HFF-Myc (cell line): ENCODE measurements around the gene ZSCAN5C.
"Not testable (repeated sequence)": the region's sequence is repeated elsewhere in the genome, so short reads cannot be mapped to it uniquely, and the experiment has no call there.

ENCODE experiments used
- DNase-seq: peaks from one replicate; pipeline ENCODE4 v3.0.0-alpha.2; 2011; ENCODE audit warnings: low read depth; ENCODE audit errors: extremely low read depth
- H3K4me3 ChIP-seq: replicated peaks from 2 replicates; pipeline ENCODE4 v1.5.1; 2011; ENCODE audit warnings: low read depth, mild to moderate bottlenecking, control low read depth, low read length
- TF ChIP-seq, protein P1 (sequence below): IDR thresholded peaks from 2 replicates; pipeline ENCODE4 v1.5.1; 2012; ENCODE audit warnings: mild to moderate bottlenecking, low read depth, low read length, control low read depth; ENCODE audit errors: missing control alignments

The ZSCAN5C gene

DNA sequence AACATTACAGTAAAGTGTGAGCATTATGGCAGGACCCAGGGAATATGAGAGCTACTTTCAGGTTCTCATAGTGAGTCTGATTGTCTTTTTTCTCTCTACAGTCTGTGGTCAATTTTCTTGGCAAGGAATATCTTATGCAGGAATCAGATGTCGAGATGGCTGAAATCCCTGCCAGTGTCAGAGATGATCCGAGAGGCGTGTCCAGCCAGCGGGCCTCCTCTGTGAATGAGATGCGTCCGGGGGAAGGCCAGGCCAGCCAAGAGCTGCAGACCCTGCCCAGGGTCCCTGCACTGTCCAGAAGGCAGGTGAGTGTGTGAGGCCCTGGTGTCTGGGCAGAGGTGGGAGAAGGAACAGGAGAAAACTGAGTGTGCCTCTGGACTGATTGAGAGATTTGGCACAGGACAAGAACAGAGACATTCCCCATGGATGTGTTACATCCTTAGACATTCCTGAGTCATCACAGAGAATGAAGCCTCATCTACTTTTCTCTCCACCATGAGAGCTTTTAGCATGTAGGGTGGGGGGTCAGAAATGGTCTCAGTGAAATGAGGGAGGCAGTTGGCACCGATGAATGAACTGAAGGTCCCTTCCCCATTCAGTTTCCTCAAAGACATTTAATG is 43.2 kb downstream of the ZSCAN5C start:
- no peak overlapping the region for H3K4me3 ChIP-seq
- TF ChIP-seq, protein P1, sequence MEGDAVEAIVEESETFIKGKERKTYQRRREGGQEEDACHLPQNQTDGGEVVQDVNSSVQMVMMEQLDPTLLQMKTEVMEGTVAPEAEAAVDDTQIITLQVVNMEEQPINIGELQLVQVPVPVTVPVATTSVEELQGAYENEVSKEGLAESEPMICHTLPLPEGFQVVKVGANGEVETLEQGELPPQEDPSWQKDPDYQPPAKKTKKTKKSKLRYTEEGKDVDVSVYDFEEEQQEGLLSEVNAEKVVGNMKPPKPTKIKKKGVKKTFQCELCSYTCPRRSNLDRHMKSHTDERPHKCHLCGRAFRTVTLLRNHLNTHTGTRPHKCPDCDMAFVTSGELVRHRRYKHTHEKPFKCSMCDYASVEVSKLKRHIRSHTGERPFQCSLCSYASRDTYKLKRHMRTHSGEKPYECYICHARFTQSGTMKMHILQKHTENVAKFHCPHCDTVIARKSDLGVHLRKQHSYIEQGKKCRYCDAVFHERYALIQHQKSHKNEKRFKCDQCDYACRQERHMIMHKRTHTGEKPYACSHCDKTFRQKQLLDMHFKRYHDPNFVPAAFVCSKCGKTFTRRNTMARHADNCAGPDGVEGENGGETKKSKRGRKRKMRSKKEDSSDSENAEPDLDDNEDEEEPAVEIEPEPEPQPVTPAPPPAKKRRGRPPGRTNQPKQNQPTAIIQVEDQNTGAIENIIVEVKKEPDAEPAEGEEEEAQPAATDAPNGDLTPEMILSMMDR, result no peak

DNA sequence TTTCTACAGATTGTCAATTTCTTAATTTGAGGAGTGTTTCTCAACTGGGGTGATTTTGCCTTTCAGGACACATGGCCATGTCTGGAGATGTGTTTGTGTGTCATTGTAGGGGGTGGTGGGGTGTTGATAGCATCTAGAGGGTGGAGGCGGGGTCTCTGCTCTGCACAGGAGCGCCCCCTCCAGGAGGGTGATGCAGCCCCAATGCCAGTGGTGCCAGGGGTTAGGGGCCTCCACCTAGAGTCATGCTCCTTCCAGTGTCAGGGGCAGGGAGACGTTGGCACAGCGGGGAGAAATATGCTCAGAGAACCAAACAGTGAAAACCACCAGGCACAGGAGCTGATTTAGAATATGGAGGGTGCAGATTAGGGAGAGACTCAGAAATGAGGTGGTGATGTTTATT is 43.7 kb downstream of the ZSCAN5C start:
- DNase-seq, result not testable (repeated sequence)

More for the DNA sequence above, 43.2 kb downstream of the ZSCAN5C start:
- DNase-seq, result no peak

DNA sequence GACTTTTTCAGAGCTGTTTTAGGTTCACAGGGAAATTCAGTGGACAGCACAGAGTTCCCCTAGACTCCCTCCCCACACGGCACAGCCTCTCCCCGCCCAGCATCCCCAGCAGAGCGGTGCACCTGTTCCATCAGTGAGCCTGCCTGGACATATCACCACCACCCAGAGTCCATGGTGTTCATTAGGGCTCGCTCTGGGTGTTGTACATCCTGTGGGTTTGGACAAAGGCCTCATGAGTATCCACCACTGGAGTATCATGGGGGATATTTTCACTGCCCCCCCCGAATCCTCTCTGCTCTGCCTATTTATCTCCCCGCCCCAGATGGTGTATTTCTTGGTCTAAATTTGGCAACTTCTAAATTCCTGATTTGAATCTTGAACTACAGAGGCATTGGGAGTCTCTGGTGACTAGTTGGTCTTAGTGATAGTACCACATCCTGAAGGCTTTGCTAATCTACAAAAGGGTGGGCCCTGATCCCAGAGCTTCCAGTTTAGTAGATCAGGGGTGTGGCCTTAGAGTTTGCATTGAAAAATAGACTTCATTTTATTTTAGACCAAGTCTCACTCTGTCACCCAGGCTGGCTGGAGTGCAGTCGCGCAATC is 46.8 kb downstream of the ZSCAN5C start:
- H3K4me3 ChIP-seq, DNase-seq: not testable (repeated sequence)

More for the DNA sequence above, 43.7 kb downstream of the ZSCAN5C start:
- H3K4me3 ChIP-seq, result not testable (repeated sequence)

DNA sequence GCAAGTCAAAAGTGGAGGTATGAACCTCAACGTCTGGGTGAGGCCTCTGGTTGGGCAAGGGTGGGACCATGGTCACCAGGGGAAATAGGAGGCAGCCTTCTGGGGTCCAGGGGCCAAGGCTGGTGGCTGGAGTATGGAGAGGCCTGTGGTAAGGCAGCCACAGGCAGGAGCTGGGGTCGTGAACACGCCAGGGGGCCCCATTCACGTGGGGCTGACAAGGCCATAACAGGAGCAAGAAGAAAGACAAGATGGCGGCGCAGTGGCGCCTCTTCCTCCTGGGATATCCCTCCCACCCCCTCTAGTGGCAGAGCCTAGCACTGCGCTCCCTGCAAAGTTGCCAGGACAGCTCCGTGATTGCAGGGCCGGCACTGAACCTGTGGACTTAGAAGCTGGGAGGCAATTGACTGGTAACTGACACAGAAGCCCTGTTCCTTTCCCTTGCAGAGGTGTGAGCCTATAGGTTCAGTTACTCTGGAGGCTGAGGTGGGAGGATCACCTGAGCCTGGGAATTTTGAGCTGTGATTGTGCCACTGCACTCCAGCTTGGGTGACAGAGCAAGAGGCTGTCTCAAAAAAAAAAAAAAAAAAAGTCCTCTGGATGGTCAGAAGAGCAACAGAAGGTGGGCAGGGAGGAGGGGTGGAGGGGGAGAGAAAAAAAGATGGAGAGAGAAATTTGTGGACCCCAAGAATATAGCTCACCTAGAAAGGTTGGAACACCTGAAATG is 50.8 kb downstream of the ZSCAN5C start:
- H3K4me3 ChIP-seq, result no peak overlapping the region
- TF ChIP-seq, protein P1, result peak; percentile 91
- peak; percentile 43 for DNase-seq

DNA sequence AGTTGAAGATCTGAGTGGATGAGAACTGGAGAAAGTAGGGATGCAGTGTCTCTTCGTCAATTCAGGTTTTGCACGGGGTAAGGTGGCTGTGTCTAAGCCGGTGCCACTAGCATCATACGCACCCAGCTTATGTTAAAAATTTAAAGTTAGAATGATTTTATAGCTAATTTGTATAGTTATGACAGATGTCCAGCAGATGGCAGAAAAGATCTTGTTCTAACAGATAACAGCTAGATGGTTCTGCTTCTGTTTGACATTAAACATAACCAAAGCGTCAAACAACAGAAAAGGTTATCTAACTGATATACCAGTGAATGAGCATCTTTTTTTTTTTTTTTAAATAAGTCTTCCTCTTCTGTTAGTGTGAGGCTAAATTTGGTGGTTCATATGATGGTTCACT is 51.7 kb downstream of the ZSCAN5C start:
- peak; percentile 25 for DNase-seq
- no peak overlapping the region for H3K4me3 ChIP-seq

DNA sequence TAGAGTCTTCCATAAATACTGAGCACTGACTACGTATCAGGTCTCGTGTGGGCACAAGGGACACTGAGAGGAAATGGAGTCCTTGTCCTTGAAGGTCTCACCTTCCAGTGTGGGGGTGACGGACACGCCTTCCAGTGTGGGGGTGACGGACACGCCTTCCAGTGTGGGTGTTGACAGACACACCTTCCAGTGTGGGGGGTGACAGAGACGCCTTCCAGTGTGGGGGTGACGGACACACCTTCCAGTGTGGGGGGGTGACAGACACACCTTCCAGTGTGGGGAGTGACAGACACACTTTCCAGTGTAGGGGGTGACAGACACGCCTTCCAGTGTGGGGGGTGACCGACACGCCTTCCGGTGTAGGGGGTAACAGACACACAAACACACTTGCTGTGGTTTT is 56.2 kb downstream of the ZSCAN5C start:
- no peak for DNase-seq
- TF ChIP-seq, protein P1, result no peak
- no peak overlapping the region for H3K4me3 ChIP-seq

More for the DNA sequence above, 51.7 kb downstream of the ZSCAN5C start:
- TF ChIP-seq, protein P1, result no peak
